SIG-M5 treated with dmso at 0.1 percent for 504 hours (cell line): ENCODE results near the gene AEBP2.
A peak's percentile ranks its signal among the peaks of the same experiment; 100 is the strongest.
"Not testable (repeated sequence)": the region's sequence is repeated elsewhere in the genome, so short reads cannot be mapped to it uniquely, and the experiment has no call there.

Experiments
- DNase-seq: peaks from one replicate; lab custom pipeline; 2025; ENCODE audit not compliant: unreplicated experiment; lab: John Stamatoyannopoulos, UW

AEBP2 gene, protein sequence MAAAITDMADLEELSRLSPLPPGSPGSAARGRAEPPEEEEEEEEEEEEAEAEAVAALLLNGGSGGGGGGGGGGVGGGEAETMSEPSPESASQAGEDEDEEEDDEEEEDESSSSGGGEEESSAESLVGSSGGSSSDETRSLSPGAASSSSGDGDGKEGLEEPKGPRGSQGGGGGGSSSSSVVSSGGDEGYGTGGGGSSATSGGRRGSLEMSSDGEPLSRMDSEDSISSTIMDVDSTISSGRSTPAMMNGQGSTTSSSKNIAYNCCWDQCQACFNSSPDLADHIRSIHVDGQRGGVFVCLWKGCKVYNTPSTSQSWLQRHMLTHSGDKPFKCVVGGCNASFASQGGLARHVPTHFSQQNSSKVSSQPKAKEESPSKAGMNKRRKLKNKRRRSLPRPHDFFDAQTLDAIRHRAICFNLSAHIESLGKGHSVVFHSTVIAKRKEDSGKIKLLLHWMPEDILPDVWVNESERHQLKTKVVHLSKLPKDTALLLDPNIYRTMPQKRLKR

GRCh38 chr12:19439059-19440018 is at the start of gene AEBP2:
AEBP2 (plus strand) TSS chr12:19439492; CDS start chr12:19439700, 208 bp downstream.
- DNase-seq, result peak; percentile 84

DNA sequence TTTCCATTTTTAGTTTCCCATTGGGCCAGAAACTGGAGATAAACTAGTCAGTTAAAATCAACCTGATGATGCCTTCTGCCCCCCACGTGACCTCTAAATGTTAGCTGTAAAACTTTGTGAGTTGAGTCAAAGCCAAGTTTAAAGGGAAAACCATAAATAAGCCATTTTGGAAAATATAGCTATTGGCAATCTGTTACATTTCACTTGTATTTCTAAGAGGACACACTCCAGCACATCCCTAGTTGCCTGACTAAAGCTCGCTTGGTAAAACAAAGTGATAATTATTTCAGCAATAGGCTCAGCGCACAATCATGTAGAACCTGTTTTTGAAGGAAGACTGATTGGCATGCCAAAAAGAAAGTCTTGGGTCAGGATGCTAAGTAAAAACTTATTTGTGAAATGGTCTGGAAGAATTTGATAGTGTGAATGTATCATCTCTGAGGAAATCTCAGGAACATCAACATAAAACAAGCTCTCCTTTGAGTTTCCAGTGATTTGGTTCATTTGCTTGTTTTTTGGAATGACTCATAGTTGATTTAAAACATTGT is 49.2 kb upstream of the AEBP2 start:
- no peak for DNase-seq

GRCh38 chr12:19392644-19393043 is 46.6 kb upstream of the AEBP2 start:
- DNase-seq, result not testable (repeated sequence)

DNA sequence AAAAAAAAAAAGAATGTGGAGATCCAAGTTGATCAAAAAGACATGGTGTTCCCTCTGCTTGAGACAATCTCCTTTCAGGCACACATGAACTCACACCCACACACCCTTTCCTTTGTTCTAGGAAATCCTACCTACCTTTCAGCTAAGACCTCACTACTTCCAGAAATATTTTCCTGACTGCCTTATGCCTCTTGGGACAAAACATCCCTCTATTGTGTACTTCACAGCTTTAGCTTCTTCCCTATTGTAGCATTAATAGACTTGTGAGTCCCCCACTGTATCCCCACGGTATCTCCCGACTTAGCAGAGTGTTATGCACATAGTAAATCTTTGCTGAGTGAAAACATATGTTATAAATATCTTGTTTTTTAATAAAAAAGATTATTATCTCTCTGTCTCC is 44.9 kb upstream of the AEBP2 start:
- DNase-seq, result no peak

DNA sequence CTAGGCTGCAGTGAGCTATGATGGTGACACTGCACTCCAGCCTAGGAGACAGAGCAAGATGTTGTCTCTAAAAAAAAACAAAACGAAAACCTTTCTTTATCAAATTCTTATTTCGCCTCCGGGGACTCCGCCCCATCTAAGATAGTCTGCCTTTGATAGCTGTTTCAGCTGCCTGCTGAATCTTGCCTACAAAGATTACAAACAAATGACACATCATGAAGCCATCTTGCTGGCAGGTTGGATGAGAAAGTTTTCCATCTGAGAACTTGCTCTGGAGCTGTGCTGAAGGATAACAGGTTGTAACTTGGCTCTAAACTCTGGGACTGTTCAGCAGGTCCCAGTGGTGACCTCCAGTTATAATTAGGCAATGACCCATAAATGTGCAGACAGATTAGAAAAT is 41.8 kb upstream of the AEBP2 start:
- DNase-seq, result no peak

GRCh38 chr12:19398376-19399363 is 40.6 kb upstream of the AEBP2 start:
- no peak for DNase-seq

DNA sequence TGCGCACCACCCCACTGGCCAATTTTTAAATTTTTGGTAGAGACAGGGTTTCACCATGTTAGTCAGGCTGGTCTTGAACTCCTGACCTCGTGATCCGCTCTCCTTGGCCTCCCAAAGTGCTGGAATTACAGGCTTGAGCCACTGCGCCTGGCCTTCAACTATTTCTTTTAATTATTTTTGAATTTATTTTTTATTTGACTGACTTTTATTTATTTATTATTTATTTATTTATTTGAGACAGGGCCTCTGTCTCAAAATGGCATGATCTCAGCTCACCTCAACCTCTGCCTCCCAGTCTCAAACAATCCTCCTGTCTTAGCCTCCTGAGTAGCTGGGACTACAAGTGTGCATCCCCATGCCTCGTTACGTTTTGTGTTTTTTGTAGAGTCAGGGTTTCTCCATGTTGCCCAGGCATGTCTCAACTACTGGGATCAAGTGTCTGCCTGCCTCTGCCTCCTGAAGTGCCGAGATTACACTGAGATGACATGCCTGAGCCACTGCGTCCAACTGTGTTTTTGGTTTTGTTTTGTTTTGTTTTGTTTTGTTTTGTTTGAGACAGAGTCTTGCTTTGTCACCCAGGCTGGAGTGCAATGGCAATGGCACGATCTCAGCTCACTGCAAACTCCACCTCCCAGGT is 38.5 kb upstream of the AEBP2 start:
- not testable (repeated sequence) for DNase-seq

DNA sequence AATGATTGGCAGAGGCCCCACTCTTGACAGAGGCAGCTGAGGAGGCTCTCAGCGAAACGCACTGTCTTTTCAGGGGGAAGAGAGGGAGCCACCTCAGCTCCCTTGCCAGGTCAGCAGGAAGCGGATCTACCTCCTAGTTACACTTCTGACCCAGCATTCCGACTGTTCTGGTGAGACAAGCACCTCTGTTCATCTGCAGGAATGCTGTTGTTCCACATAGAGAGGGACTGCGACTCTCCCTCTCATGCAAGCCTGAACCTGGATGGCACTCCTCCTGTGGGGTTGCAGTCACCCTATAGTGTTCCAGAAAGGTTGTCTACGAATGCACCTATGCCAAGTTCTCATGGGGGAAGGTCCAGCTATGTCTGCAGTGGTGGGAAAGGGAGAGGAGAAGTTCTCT is 37.1 kb upstream of the AEBP2 start:
- DNase-seq, result no peak

DNA sequence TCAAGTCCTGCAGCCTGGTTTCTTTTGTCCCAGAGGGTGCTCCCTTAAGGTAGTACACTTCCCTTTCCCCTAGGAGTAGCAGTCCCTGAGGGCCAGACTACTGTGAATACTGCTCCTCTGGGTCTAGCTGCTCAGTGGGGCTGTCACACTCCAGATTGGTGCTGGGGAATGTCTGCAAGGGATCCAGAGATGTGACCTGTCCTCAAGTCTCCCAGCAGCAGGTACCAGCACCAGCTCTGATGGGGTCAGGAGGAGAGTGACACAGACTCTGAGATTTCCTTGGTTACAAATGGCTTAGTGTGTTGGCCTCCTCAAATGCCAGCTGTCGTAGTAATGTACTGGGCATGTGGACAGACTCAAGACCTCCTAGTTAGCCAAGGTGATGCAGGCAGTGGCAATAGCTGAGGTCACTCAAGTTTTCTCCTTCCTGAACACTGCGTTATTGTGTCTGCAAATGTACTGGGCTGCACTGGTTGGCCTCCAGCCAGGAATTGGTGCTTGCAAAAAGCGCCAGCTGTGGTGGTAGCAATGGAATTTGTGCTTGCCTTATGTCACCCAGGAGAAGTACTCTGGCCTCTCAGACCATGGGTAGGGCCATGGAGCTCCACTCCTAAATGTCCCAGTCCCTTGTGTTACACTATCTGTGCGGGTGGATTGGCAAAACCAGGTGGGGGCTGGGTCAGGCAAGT is 36.4 kb upstream of the AEBP2 start:
- no peak for DNase-seq

GRCh38 chr12:19404242-19404880 is 34.9 kb upstream of the AEBP2 start:
- no peak for DNase-seq

DNA sequence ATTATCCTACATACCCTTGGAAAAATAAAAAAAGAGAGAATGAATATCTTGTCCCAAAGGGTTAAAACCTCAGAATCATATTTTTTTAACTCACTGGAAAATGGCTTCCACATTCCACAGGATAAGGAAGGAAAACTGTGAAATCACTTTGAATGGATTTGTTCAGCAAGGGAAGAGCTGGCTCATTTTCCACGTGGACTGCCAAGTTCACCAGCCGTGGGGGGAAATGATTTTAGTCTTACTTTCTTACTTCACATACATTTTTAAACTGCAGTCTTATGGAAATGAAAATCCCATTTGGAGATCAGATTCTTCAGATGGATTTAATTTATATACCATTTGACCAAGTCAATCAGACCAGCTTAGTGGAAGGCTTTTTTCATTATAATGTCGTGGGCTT is 29.9 kb upstream of the AEBP2 start:
- DNase-seq, result no peak

DNA sequence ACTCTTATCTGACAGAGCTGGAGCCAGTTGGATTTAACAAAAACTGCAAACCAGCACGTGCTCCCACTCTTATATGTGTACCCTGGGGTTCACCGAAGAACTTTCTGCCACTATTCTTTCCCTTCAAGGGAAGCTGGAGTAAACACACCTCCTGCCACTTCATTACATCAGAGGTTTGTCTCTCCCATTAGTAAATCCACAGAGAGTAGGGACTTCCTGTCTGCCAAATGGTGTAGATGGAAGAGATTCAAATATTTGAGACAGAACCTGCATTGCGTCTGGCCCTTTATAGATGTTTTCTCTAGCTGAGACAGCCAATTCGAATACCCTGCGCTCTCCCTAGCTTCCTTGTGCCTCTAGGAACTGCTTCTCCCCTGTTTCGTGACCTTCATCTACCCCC is 29.1 kb upstream of the AEBP2 start:
- DNase-seq, result no peak

DNA sequence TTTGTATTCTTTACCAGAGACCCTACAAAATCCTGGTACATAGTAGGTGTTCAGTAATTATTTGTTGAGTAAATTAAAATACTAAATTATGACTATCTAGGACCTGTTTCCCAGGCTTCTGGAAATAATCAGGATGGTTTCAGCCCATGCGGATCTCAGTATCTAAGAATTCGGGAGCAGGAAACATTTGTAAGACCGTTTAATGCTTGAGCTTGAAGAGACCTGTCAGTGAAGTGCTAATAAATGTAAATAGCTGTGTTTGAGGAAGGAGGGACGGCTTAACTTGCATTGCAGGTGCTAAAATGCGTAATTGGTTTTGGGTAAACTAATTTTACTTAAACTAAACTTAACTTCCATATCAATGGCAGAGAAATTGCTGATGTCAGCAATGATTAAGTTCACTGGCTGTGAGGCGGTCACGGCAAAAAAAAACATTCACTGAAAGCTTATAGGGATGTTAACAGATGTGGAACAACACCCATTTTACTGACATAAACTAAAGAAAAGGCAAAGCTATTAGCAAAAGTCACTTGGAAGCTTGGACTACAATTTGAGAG is 28.6 kb upstream of the AEBP2 start:
- no peak for DNase-seq

- DNase-seq, result no peak
Measured at GRCh38 chr12:19411234-19412204, 27.8 kb upstream of the AEBP2 start.

DNA sequence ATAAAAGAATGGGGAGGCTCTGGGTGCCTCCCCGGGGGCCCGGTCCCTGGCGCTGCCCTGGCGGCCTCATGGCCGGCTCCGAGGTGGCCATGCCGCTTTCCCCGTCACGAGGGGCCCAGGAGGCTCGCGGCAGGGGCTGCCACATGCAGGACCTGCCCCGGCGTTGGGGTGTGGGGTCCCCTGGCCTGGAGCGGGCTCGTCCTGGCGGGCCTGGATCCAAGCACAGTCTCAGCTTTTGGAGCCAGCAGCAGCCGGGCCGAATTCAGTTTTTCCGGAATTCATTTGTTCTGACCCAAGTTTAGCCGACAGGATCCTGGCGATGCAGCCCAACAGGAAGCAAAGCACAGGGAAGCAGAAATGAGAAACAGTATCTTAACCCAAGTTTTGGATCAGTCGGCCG is 26.4 kb upstream of the AEBP2 start:
- no peak for DNase-seq

DNA sequence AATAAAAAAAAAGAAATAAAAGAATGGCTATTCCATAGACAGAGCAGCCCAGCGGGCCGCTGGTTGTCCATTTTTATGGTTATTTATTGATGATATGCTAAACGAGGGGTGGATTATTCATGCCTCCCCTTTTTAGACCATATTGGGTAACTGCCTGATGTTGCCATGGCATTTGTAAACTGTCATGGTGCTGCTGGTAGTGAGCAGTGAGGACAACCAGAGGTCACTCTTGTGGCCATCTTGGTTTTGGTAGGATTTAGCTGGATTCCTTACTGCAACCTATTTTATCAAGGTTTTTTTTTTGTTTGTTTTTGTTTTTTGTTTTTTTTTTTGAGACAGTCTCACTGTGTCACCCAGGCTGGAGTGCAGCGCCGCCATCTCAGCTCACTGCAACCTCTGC is 25.7 kb upstream of the AEBP2 start:
- not testable (repeated sequence) for DNase-seq

DNA sequence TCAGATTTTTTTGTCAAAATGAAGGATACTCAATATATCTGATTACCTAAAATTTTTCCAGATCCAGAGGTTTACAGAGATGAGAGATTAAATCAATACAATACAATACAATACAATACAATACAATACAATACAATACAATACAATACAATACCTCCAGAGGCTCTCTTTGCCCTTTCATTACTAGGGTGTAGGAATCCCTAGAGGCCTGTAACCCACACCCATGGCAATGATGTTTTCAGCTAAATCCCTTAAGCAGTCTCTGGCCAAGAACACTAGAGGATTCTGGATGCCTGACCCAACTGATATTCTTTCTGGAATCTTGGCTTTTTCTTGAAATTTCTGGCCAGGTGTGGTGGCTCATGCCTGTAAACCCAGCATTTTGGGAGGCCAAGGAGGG is 23.7 kb upstream of the AEBP2 start:
- no peak for DNase-seq
